Measurements from ENCODE around the gene KCNC4.

Gene KCNC4

GRCh38 chr1:110196917-110197765, 13.0 kb upstream of the KCNC4 start:
- Histone ChIP-seq H3K4me1 (ENCODE audit: insufficient read depth, low read length) (no peaks in the 10 kb centered on the region), H3K36me3 (ENCODE audit: insufficient read depth, low read length) (no peaks in the 10 kb centered on the region), H3K27me3 (ENCODE audit: insufficient read depth, low read length) (peaks cover 25% of the 10 kb centered on the region), H2AFZ (ENCODE audit: low read depth, low read length) (no peak overlapping the region), H3K9me3 (ENCODE audit: low read length) (no peaks in the 10 kb centered on the region), H3K4me3 (ENCODE audit: low read length) (no peak overlapping the region)

GRCh38 chr1:110197905-110198629, 12.0 kb upstream of the KCNC4 start:
- peaks cover 26% of the 10 kb centered on the region for H3K27me3 ChIP-seq (ENCODE audit: insufficient read depth, low read length)
- no peak overlapping the region for H3K4me3 ChIP-seq (ENCODE audit: low read length)
- no peaks in the 10 kb centered on the region for H3K9me3 ChIP-seq (ENCODE audit: low read length)
- no peaks in the 10 kb centered on the region for H3K36me3 ChIP-seq (ENCODE audit: insufficient read depth, low read length)
- no peaks in the 10 kb centered on the region for H3K4me1 ChIP-seq (ENCODE audit: insufficient read depth, low read length)
- H2AFZ ChIP-seq (ENCODE audit: low read depth, low read length) = no peak overlapping the region

- Histone ChIP-seq H3K4me1 (ENCODE audit: insufficient read depth, low read length) (no peaks in the 10 kb centered on the region), H2AFZ (ENCODE audit: low read depth, low read length) (no peak overlapping the region), H3K4me3 (ENCODE audit: low read length) (no peak overlapping the region), H3K36me3 (ENCODE audit: insufficient read depth, low read length) (no peaks in the 10 kb centered on the region), H3K9me3 (ENCODE audit: low read length) (no peaks in the 10 kb centered on the region), H3K27me3 (ENCODE audit: insufficient read depth, low read length) (peaks cover 24% of the 10 kb centered on the region)
Measured at GRCh38 chr1:110198746-110199145, 11.4 kb upstream of the KCNC4 start.

- Histone ChIP-seq H3K4me1 (ENCODE audit: insufficient read depth, low read length) (no peaks in the 10 kb centered on the region), H3K9me3 (ENCODE audit: low read length) (no peaks in the 10 kb centered on the region), H3K27me3 (ENCODE audit: insufficient read depth, low read length) (peaks cover 30% of the 10 kb centered on the region), H3K36me3 (ENCODE audit: insufficient read depth, low read length) (no peaks in the 10 kb centered on the region), H2AFZ (ENCODE audit: low read depth, low read length) (no peak overlapping the region), H3K4me3 (ENCODE audit: low read length) (no peak overlapping the region)
Measured at GRCh38 chr1:110200190-110200589, 9.9 kb upstream of the KCNC4 start.

- Histone ChIP-seq H2AFZ (ENCODE audit: low read depth, low read length) (no peak overlapping the region), H3K4me1 (ENCODE audit: insufficient read depth, low read length) (no peaks in the 10 kb centered on the region), H3K36me3 (ENCODE audit: insufficient read depth, low read length) (no peaks in the 10 kb centered on the region), H3K9me3 (ENCODE audit: low read length) (no peaks in the 10 kb centered on the region), H3K27me3 (ENCODE audit: insufficient read depth, low read length) (peaks cover 30% of the 10 kb centered on the region), H3K4me3 (ENCODE audit: low read length) (no peak overlapping the region)
Measured at GRCh38 chr1:110200666-110201065, 9.4 kb upstream of the KCNC4 start.

GRCh38 chr1:110201157-110201825, 8.8 kb upstream of the KCNC4 start:
- H3K27me3 ChIP-seq (ENCODE audit: insufficient read depth, low read length) = peaks cover 36% of the 10 kb centered on the region
- no peaks in the 10 kb centered on the region for H3K9me3 ChIP-seq (ENCODE audit: low read length)
- H2AFZ ChIP-seq (ENCODE audit: low read depth, low read length) = no peak overlapping the region
- H3K36me3 ChIP-seq (ENCODE audit: insufficient read depth, low read length) = no peaks in the 10 kb centered on the region
- no peaks in the 10 kb centered on the region for H3K4me1 ChIP-seq (ENCODE audit: insufficient read depth, low read length)
- no peak overlapping the region for H3K4me3 ChIP-seq (ENCODE audit: low read length)

GRCh38 chr1:110203021-110203661, 7.0 kb upstream of the KCNC4 start:
- Histone ChIP-seq H2AFZ (ENCODE audit: low read depth, low read length) (no peak overlapping the region), H3K36me3 (ENCODE audit: insufficient read depth, low read length) (no peaks in the 10 kb centered on the region), H3K4me3 (ENCODE audit: low read length) (no peak overlapping the region), H3K9me3 (ENCODE audit: low read length) (no peaks in the 10 kb centered on the region), H3K27me3 (ENCODE audit: insufficient read depth, low read length) (peaks cover 36% of the 10 kb centered on the region), H3K4me1 (ENCODE audit: insufficient read depth, low read length) (no peaks in the 10 kb centered on the region)

- H3K4me1 ChIP-seq (ENCODE audit: insufficient read depth, low read length) = peaks cover 3% of the 10 kb centered on the region
- peaks cover 33% of the 10 kb centered on the region for H3K27me3 ChIP-seq (ENCODE audit: insufficient read depth, low read length)
- no peaks in the 10 kb centered on the region for H3K9me3 ChIP-seq (ENCODE audit: low read length)
- H3K4me3 ChIP-seq (ENCODE audit: low read length) = no peak overlapping the region
- H3K36me3 ChIP-seq (ENCODE audit: insufficient read depth, low read length) = no peaks in the 10 kb centered on the region
- H2AFZ ChIP-seq (ENCODE audit: low read depth, low read length) = no peak overlapping the region
Measured at GRCh38 chr1:110205156-110205555, 5.0 kb upstream of the KCNC4 start.

GRCh38 chr1:110205591-110206155, 4.4 kb upstream of the KCNC4 start:
- Histone ChIP-seq H3K4me1 (ENCODE audit: insufficient read depth, low read length) (peaks cover 3% of the 10 kb centered on the region), H3K36me3 (ENCODE audit: insufficient read depth, low read length) (no peaks in the 10 kb centered on the region), H3K4me3 (ENCODE audit: low read length) (no peak overlapping the region), H3K9me3 (ENCODE audit: low read length) (no peaks in the 10 kb centered on the region), H3K27me3 (ENCODE audit: insufficient read depth, low read length) (peaks cover 30% of the 10 kb centered on the region), H2AFZ (ENCODE audit: low read depth, low read length) (no peak overlapping the region)

GRCh38 chr1:110206261-110206920, 3.7 kb upstream of the KCNC4 start:
- Histone ChIP-seq H2AFZ (ENCODE audit: low read depth, low read length) (no peak overlapping the region), H3K4me1 (ENCODE audit: insufficient read depth, low read length) (peaks cover 8% of the 10 kb centered on the region), H3K36me3 (ENCODE audit: insufficient read depth, low read length) (no peaks in the 10 kb centered on the region), H3K27me3 (ENCODE audit: insufficient read depth, low read length) (peaks cover 30% of the 10 kb centered on the region), H3K4me3 (ENCODE audit: low read length) (no peak overlapping the region), H3K9me3 (ENCODE audit: low read length) (no peaks in the 10 kb centered on the region)

- Histone ChIP-seq H3K27me3 (ENCODE audit: insufficient read depth, low read length) (peaks cover 39% of the 10 kb centered on the region), H3K9me3 (ENCODE audit: low read length) (no peaks in the 10 kb centered on the region), H3K4me1 (ENCODE audit: insufficient read depth, low read length) (peaks cover 10% of the 10 kb centered on the region), H3K36me3 (ENCODE audit: insufficient read depth, low read length) (no peaks in the 10 kb centered on the region), H3K4me3 (ENCODE audit: low read length) (no peak overlapping the region), H2AFZ (ENCODE audit: low read depth, low read length) (no peak overlapping the region)
Measured at GRCh38 chr1:110207831-110208230, 2.3 kb upstream of the KCNC4 start.

GRCh38 chr1:110208916-110209645, 1.0 kb upstream of the KCNC4 start:
- Histone ChIP-seq H3K9me3 (ENCODE audit: low read length) (no peaks in the 10 kb centered on the region), H2AFZ (ENCODE audit: low read depth, low read length) (no peak overlapping the region), H3K27me3 (ENCODE audit: insufficient read depth, low read length) (peaks cover 51% of the 10 kb centered on the region), H3K4me1 (ENCODE audit: insufficient read depth, low read length) (peaks cover 13% of the 10 kb centered on the region), H3K36me3 (ENCODE audit: insufficient read depth, low read length) (no peaks in the 10 kb centered on the region), H3K4me3 (ENCODE audit: low read length) (peak overlapping the region; percentile 44)

Data from neuron (in vitro differentiated cells).